KMS-11 (cell line): Measurements from ENCODE around the gene CEP78.

Experiments
- H2AFZ ChIP-seq: fragments of 200-600 bp; sonication (generic); 2 replicates; pipeline ENCODE4 v1.6.1; 2016; ENCODE audit warnings: antibody characterized with exemption, mixed run types, low read depth
- H3K27ac ChIP-seq: fragments of 200-600 bp; sonication (generic); 2 replicates; pipeline ENCODE4 v1.6.1; 2016; ENCODE audit warnings: mild to moderate bottlenecking, mixed run types
- H3K27me3 ChIP-seq: fragments of 200-600 bp; sonication (generic); 2 replicates; pipeline ENCODE4 v1.6.1; 2017; ENCODE audit warnings: mild to moderate bottlenecking, low read depth, mixed run types, moderate library complexity; ENCODE audit not compliant: insufficient read depth
- H3K36me3 ChIP-seq: fragments of 200-600 bp; sonication (generic); 2 replicates; pipeline ENCODE4 v1.6.1; 2017; ENCODE audit warnings: mild to moderate bottlenecking, mixed run types; ENCODE audit not compliant: insufficient read depth
- H3K4me1 ChIP-seq: fragments of 200-600 bp; sonication (generic); 2 replicates; pipeline ENCODE4 v1.6.1; 2016; ENCODE audit warnings: mild to moderate bottlenecking, low read depth, mixed run types; ENCODE audit not compliant: poor library complexity, severe bottlenecking
- H3K4me2 ChIP-seq: fragments of 200-600 bp; sonication (generic); 2 replicates; pipeline ENCODE4 v1.7.0; 2016; ENCODE audit warnings: mild to moderate bottlenecking, mixed run types
- H3K4me3 ChIP-seq: fragments of 200-600 bp; sonication (generic); IDR thresholded peaks from 2 replicates; pipeline ENCODE4 v1.6.1; 2017; ENCODE audit warnings: low read depth, low read length, mixed read lengths; ENCODE audit not compliant: insufficient read depth
- H3K79me2 ChIP-seq: fragments of 200-600 bp; sonication (generic); 2 replicates; pipeline ENCODE4 v1.6.1; 2016; ENCODE audit warnings: low read depth, mixed run types; ENCODE audit not compliant: insufficient read depth
- H3K9ac ChIP-seq: fragments of 200-600 bp; sonication (generic); 2 replicates; pipeline ENCODE4 v1.6.1; 2016; ENCODE audit warnings: mild to moderate bottlenecking, mixed run types
- H4K20me1 ChIP-seq: fragments of 200-600 bp; sonication (generic); 2 replicates; pipeline ENCODE4 v1.6.1; 2016; ENCODE audit warnings: mild to moderate bottlenecking, mixed run types; ENCODE audit not compliant: insufficient read depth
- TF ChIP-seq, protein P1 (sequence below): fragments of 200-600 bp; sonication (generic); conservative IDR thresholded peaks from 2 replicates; pipeline ENCODE4 v1.6.1; 2017; ENCODE audit warnings: low read depth, mild to moderate bottlenecking, antibody characterized with exemption, low read length, moderate library complexity, mixed read lengths

Gene CEP78

DNA sequence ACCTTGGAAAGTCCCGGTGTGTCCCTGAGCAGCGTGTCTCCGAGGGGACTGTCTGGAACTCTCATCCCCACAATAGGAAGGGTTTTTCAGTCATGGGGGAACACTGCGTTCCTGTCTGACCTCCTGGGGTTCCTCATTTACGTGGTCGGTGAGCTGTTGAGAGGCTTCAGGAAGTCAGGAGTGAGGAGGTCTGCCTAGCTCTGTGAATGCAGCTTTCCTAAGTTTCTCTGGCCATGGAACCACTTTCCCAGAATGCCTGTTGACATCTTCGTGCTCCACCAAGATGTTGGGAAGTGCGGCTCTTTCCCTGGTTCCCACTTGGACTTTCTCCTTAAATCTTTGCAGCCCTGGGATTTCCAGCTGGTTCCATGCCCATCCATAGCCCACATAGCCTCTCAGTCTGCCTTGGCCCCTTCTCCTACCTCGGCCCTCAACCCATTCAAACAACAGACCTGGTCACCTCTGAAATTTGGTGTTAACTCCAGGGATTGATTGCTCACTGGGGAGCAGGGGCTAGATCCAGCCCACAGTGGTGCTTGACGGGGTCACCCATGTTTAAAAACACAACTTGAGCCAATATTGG, 88.3 kb downstream of the CEP78 start:
- no peaks in the 10 kb centered on the region for H3K36me3 ChIP-seq
- TF ChIP-seq, protein P1, sequence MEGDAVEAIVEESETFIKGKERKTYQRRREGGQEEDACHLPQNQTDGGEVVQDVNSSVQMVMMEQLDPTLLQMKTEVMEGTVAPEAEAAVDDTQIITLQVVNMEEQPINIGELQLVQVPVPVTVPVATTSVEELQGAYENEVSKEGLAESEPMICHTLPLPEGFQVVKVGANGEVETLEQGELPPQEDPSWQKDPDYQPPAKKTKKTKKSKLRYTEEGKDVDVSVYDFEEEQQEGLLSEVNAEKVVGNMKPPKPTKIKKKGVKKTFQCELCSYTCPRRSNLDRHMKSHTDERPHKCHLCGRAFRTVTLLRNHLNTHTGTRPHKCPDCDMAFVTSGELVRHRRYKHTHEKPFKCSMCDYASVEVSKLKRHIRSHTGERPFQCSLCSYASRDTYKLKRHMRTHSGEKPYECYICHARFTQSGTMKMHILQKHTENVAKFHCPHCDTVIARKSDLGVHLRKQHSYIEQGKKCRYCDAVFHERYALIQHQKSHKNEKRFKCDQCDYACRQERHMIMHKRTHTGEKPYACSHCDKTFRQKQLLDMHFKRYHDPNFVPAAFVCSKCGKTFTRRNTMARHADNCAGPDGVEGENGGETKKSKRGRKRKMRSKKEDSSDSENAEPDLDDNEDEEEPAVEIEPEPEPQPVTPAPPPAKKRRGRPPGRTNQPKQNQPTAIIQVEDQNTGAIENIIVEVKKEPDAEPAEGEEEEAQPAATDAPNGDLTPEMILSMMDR: no peak
- no peak overlapping the region for H3K9ac ChIP-seq
- H3K4me1 ChIP-seq: no peaks in the 10 kb centered on the region
- no peak overlapping the region for H2AFZ ChIP-seq
- no peaks in the 10 kb centered on the region for H4K20me1 ChIP-seq
- no peak overlapping the region for H3K4me2 ChIP-seq
- H3K27me3 ChIP-seq: no peaks in the 10 kb centered on the region
- no peak overlapping the region for H3K27ac ChIP-seq
- no peaks in the 10 kb centered on the region for H3K79me2 ChIP-seq
- H3K4me3 ChIP-seq: no peak overlapping the region

DNA sequence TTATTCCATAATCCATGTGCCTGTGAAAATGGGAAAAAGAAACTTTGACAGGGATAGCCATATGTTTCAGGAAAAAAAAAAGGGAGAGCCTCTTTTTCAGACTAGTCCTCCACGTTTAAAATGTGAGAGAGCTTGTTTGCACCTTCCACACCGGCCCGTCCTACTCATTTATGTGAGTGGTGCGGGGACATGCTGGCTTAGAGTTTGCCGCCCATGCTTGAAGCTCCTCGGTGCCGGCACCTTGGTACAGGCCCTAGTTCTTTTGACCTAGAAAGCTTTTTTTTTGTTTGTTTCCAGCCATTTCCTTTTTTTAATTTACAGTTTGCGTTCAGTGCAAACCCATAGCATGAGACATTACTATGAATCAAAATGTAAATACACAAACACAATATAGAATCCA, 88.8 kb downstream of the CEP78 start:
- TF ChIP-seq, protein P1: no peak
- H2AFZ ChIP-seq: no peak overlapping the region
- H3K9ac ChIP-seq: no peak overlapping the region
- H4K20me1 ChIP-seq: no peaks in the 10 kb centered on the region
- H3K4me2 ChIP-seq: no peak overlapping the region
- no peaks in the 10 kb centered on the region for H3K79me2 ChIP-seq
- no peak overlapping the region for H3K4me3 ChIP-seq
- H3K36me3 ChIP-seq: no peaks in the 10 kb centered on the region
- H3K4me1 ChIP-seq: no peaks in the 10 kb centered on the region
- no peaks in the 10 kb centered on the region for H3K27me3 ChIP-seq
- no peak overlapping the region for H3K27ac ChIP-seq

DNA sequence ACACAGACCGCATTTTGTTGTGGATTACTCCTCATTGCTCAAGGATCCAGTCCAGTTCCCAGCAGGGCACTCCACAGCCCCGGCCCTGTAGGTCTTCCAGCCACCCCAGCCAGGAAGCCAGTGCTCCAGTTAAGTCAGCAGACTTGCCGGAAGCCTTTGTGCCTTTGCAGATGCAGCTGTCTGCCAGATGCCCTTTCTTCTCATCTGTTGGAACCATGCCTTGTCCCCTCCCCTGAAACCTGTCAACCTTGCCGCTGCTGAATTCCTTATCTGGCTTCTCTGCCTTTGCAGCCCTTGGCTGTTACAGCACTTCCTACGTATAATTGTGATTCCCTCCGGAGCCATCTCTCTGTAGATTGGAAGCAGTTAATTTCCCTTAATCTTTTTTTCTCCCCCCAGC, 89.5 kb downstream of the CEP78 start:
- Histone ChIP-seq H3K4me2 (no peak overlapping the region), H3K27ac (no peak overlapping the region), H3K79me2 (no peaks in the 10 kb centered on the region), H4K20me1 (no peaks in the 10 kb centered on the region), H2AFZ (no peak overlapping the region), H3K4me3 (no peak overlapping the region), H3K36me3 (no peaks in the 10 kb centered on the region), H3K4me1 (no peaks in the 10 kb centered on the region), H3K9ac (no peak overlapping the region), H3K27me3 (no peaks in the 10 kb centered on the region)
- TF ChIP-seq, protein P1: no peak

- Histone ChIP-seq H3K4me1 (no peaks in the 10 kb centered on the region), H3K36me3 (no peaks in the 10 kb centered on the region), H3K4me3 (no peak overlapping the region), H3K27ac (no peak overlapping the region), H3K9ac (no peak overlapping the region), H3K4me2 (no peak overlapping the region), H3K27me3 (no peaks in the 10 kb centered on the region), H2AFZ (no peak overlapping the region), H4K20me1 (no peaks in the 10 kb centered on the region), H3K79me2 (no peaks in the 10 kb centered on the region)
- TF ChIP-seq, protein P1: no peak
These were observed 90.0 kb downstream of the CEP78 start for GRCh38 chr9:78325846-78326360.
